IMR-90 (cell line): ENCODE data around the gene AKAP7. TPM values are rescaled to one million over a fixed set of nuclear protein-coding genes. Genes with fewer than 3 reads are reported as not detected.

Source experiments
- ATAC-seq: fragments of 200-7000 bp; cut with Tn5 transposase; 2 replicates; pipeline ENCODE4 v1.9.1; 2020; ENCODE audit warnings: low read depth, mild to moderate bottlenecking, moderate library complexity
- BruUV-seq: library from RNA; stranded (reverse); fragments of 400-500 nt; replicated peaks from 2 replicates; lab custom pipeline; 2021; lab: Mats Ljungman, UMichigan
- CTCF ChIA-PET: fragments of 300-600 bp; formaldehyde crosslinking; extraction: SDS; loops from one replicate; lab custom pipeline; 2021; ENCODE audit warnings: antibody characterized with exemption; lab: Yijun Ruan, JAX
- POLR2A ChIA-PET: fragments of 300-600 bp; sonication (Branson Sonifier 250); formaldehyde crosslinking; loops from one replicate; lab custom pipeline; 2022; ENCODE audit warnings: antibody characterized with exemption; ENCODE audit not compliant: unreplicated experiment; lab: Charles Lee
- DNase-seq: peaks from one replicate; pipeline ENCODE4 v3.0.0; 2013
- H2AFZ ChIP-seq: replicated peaks from 2 replicates; pipeline ENCODE3; 2013; ENCODE audit warnings: low read length, mild to moderate bottlenecking; ENCODE audit not compliant: poor library complexity
- H2AK5ac ChIP-seq: 2 replicates; pipeline ENCODE4 v1.6.1; 2013; ENCODE audit warnings: low read depth, low read length, inconsistent platforms
- H2AK9ac ChIP-seq: replicated peaks from 2 replicates; pipeline ENCODE3; 2013; ENCODE audit warnings: mild to moderate bottlenecking, low read depth, low read length, moderate library complexity; ENCODE audit not compliant: poor library complexity
- H2BK120ac ChIP-seq: 2 replicates; pipeline ENCODE4 v1.6.1; 2013; ENCODE audit warnings: low read depth, low read length, inconsistent platforms
- H2BK15ac ChIP-seq: 3 replicates; pipeline ENCODE4 v1.6.1; 2013; ENCODE audit warnings: low read depth, low read length, inconsistent platforms
- H2BK20ac ChIP-seq: 2 replicates; pipeline ENCODE4 v1.6.1; 2013; ENCODE audit warnings: low read depth, mild to moderate bottlenecking, inconsistent platforms, low read length, moderate library complexity
- H2BK5ac ChIP-seq: 2 replicates; pipeline ENCODE4 v1.6.1; 2013; ENCODE audit warnings: mild to moderate bottlenecking, low read depth, low read length, inconsistent platforms; ENCODE audit not compliant: poor library complexity, severe bottlenecking
- H3K14ac ChIP-seq: replicated peaks from 2 replicates; pipeline ENCODE4 v1.6.1; 2013; ENCODE audit warnings: low read depth, low read length, inconsistent platforms
- H3K18ac ChIP-seq: 2 replicates; pipeline ENCODE4 v1.6.1; 2013; ENCODE audit warnings: low read depth, low read length, control low read depth
- H3K23ac ChIP-seq: 2 replicates; pipeline ENCODE4 v1.6.1; 2013; ENCODE audit warnings: low read depth, low read length, inconsistent platforms
- H3K27ac ChIP-seq: 2 replicates; pipeline ENCODE4 v1.5.1; 2013; ENCODE audit warnings: mild to moderate bottlenecking, control low read depth, low read length; ENCODE audit not compliant: insufficient read depth
- H3K27me3 ChIP-seq: 2 replicates; pipeline ENCODE4 v1.6.1; 2013; ENCODE audit warnings: low read length; ENCODE audit not compliant: control insufficient read depth, insufficient read depth
- H3K36me3 ChIP-seq: 2 replicates; pipeline ENCODE4 v1.6.1; 2013; ENCODE audit warnings: low read length, mixed read lengths; ENCODE audit not compliant: control insufficient read depth, insufficient read depth
- H3K4ac ChIP-seq: 2 replicates; pipeline ENCODE4 v1.6.1; 2013; ENCODE audit warnings: low read depth, low read length, inconsistent platforms
- H3K4me1 ChIP-seq: 2 replicates; pipeline ENCODE4 v1.6.1; 2013; ENCODE audit warnings: low read length, mixed read lengths; ENCODE audit not compliant: control insufficient read depth, insufficient read depth
- H3K4me2 ChIP-seq: 2 replicates; pipeline ENCODE4 v1.6.1; 2013; ENCODE audit warnings: low read depth, mild to moderate bottlenecking, control low read depth, low read length, moderate library complexity
- H3K4me3 ChIP-seq: 2 replicates; pipeline ENCODE4 v1.5.1; 2013; ENCODE audit warnings: low read depth, mild to moderate bottlenecking, control low read depth, low read length, moderate library complexity; ENCODE audit not compliant: insufficient read depth
- H3K56ac ChIP-seq: 2 replicates; pipeline ENCODE4 v1.6.1; 2013; ENCODE audit warnings: low read length, inconsistent platforms; ENCODE audit not compliant: insufficient read depth; ENCODE audit errors: extremely low read depth
- H3K79me1 ChIP-seq, 2 experiments: 2 replicates each; pipeline ENCODE4 v1.6.1; 2013; ENCODE audit warnings: low read length in 2 of 2, inconsistent platforms in 1 of 2, low read depth in 1 of 2
- H3K9ac ChIP-seq: 2 replicates; pipeline ENCODE4 v1.6.1; 2013; ENCODE audit warnings: low read depth, low read length, control low read depth
- H3K9me1 ChIP-seq: 2 replicates; pipeline ENCODE4 v1.6.1; 2013; ENCODE audit warnings: low read length, inconsistent platforms; ENCODE audit not compliant: insufficient read depth
- H3K9me3 ChIP-seq: 2 replicates; pipeline ENCODE4 v1.6.1; 2013; ENCODE audit warnings: low read length; ENCODE audit not compliant: control insufficient read depth, insufficient read depth
- H4K20me1 ChIP-seq: 2 replicates; pipeline ENCODE4 v1.6.1; 2013; ENCODE audit warnings: low read length, inconsistent platforms; ENCODE audit not compliant: insufficient read depth
- H4K5ac ChIP-seq: 2 replicates; pipeline ENCODE4 v1.6.1; 2013; ENCODE audit warnings: mild to moderate bottlenecking, low read depth, low read length, control low read depth
- H4K8ac ChIP-seq, 2 experiments: 2 replicates each; pipeline ENCODE4 v1.6.1; 2013; ENCODE audit warnings: low read depth in 2 of 2, low read length in 2 of 2, control low read depth in 1 of 2, inconsistent platforms in 1 of 2
- H4K91ac ChIP-seq: 2 replicates; pipeline ENCODE4 v1.6.1; 2013; ENCODE audit warnings: low read depth, low read length, inconsistent platforms; ENCODE audit not compliant: insufficient read depth
- BHLHE40 ChIP-seq: fragments of 150-350 bp; IDR thresholded peaks from 2 replicates; pipeline ENCODE4 v1.6.1; 2016; ENCODE audit warnings: mild to moderate bottlenecking, low read depth, low read length
- CEBPB ChIP-seq: IDR thresholded peaks from 2 replicates; pipeline ENCODE4 v1.6.1; 2012; ENCODE audit warnings: low read depth, low read length, improper control_type of control experiment
- CHD1 ChIP-seq: IDR thresholded peaks from 2 replicates; pipeline ENCODE4 v1.6.1; 2012; ENCODE audit warnings: low read depth, low read length, improper control_type of control experiment
- CTCF ChIP-seq: conservative IDR thresholded peaks from 2 replicates; pipeline ENCODE4 v1.5.1; 2012; ENCODE audit warnings: mild to moderate bottlenecking, low read depth, low read length, improper control_type of control experiment
- ELK1 ChIP-seq: fragments of 150-350 bp; IDR thresholded peaks from 2 replicates; pipeline ENCODE4 v1.6.1; 2016; ENCODE audit warnings: low read depth, mild to moderate bottlenecking, low read length, moderate library complexity, borderline replicate concordance
- FOS ChIP-seq: fragments of 150-350 bp; IDR thresholded peaks from 2 replicates; pipeline ENCODE4 v1.6.1; 2016; ENCODE audit warnings: low read depth, low read length
- MAFK ChIP-seq: IDR thresholded peaks from 2 replicates; pipeline ENCODE4 v1.6.1; 2012; ENCODE audit warnings: low read depth, low read length, improper control_type of control experiment
- MAZ ChIP-seq: IDR thresholded peaks from 2 replicates; pipeline ENCODE4 v1.6.1; 2012; ENCODE audit warnings: low read depth, mild to moderate bottlenecking, low read length, improper control_type of control experiment, moderate library complexity, borderline replicate concordance
- MXI1 ChIP-seq: IDR thresholded peaks from 2 replicates; pipeline ENCODE4 v1.6.1; 2012; ENCODE audit warnings: low read depth, mild to moderate bottlenecking, low read length, moderate library complexity, borderline replicate concordance
- NFE2L2 ChIP-seq: fragments of 150-350 bp; IDR thresholded peaks from 2 replicates; pipeline ENCODE4 v1.6.1; 2016; ENCODE audit warnings: low read depth, mild to moderate bottlenecking, low read length
- POLR2A ChIP-seq: IDR thresholded peaks from 2 replicates; pipeline ENCODE4 v1.6.1; 2012; ENCODE audit warnings: mild to moderate bottlenecking, low read depth, low read length
- RAD21 ChIP-seq: IDR thresholded peaks from 2 replicates; pipeline ENCODE4 v1.6.1; 2012; ENCODE audit warnings: low read length, improper control_type of control experiment
- RCOR1 ChIP-seq: IDR thresholded peaks from 2 replicates; pipeline ENCODE4 v1.6.1; 2012; ENCODE audit warnings: mild to moderate bottlenecking, low read length, improper control_type of control experiment; ENCODE audit not compliant: insufficient replicate concordance
- RFX5 ChIP-seq: IDR thresholded peaks from 2 replicates; pipeline ENCODE4 v1.8.0; 2012; ENCODE audit warnings: low read depth, mild to moderate bottlenecking, low read length, moderate library complexity
- SMC3 ChIP-seq: fragments of 150-350 bp; IDR thresholded peaks from 2 replicates; pipeline ENCODE4 v1.6.1; 2016; ENCODE audit warnings: low read depth, mild to moderate bottlenecking, antibody characterized with exemption, low read length, moderate library complexity
- USF2 ChIP-seq: fragments of 150-350 bp; IDR thresholded peaks from 2 replicates; pipeline ENCODE4 v1.6.1; 2017; ENCODE audit warnings: mild to moderate bottlenecking, antibody characterized with exemption, low read length, low read depth
- WGBS, 2 experiments: methylation state at CpG; one replicate each; pipeline versions ENCODE4 v1.1.5 to v1.1.7; 2013; ENCODE audit warnings: missing lambda C conversion rate in 2 of 2; ENCODE audit not compliant: insufficient read length in 1 of 2; ENCODE audit errors: extremely low coverage in 2 of 2; 5-methylcytosine and 5-hydroxymethylcytosine counted together
- dilution Hi-C: fragments of 300-500 bp; cut with HindIII; formaldehyde crosslinking; loops from one replicate; pipeline ENCODE4 v1.14.3; 2018; ENCODE audit warnings: low sequenced_read_pairs; ENCODE audit not compliant: unreplicated experiment
- in situ Hi-C: fragments of 300-500 bp; cut with MboI; formaldehyde crosslinking; loops from 3 replicates; pipeline ENCODE4 v1.14.3; 2019; ENCODE audit warnings: low sequenced_read_pairs, inconsistent platforms, mixed read lengths
- intact Hi-C: fragments of 100-400 bp; cut with micrococcal nuclease; formaldehyde crosslinking; loops from 2 replicates; pipeline ENCODE4 v1.10.0; 2022
- polyA plus RNA-seq, 3 experiments: library from polyadenylated mRNA; depleted of rRNA; stranded (reverse); fragments of >200 nt; gene quantifications; 2 replicates each; pipeline ENCODE4 v1.2.3, GENCODE V29; 2012; ENCODE audit warnings: low replicate concordance in 1 of 3
- total RNA-seq: library from RNA; depleted of rRNA; stranded (reverse); fragments of >200 nt; gene quantifications from 2 replicates; pipeline ENCODE4 v1.2.3, GENCODE V29; 2012

AKAP7 gene
- total and polyA plus RNA-seq, 2 of the 4 experiments (the other 2 are of a cell fraction): 0.54 to 1.1 TPM

DNA sequence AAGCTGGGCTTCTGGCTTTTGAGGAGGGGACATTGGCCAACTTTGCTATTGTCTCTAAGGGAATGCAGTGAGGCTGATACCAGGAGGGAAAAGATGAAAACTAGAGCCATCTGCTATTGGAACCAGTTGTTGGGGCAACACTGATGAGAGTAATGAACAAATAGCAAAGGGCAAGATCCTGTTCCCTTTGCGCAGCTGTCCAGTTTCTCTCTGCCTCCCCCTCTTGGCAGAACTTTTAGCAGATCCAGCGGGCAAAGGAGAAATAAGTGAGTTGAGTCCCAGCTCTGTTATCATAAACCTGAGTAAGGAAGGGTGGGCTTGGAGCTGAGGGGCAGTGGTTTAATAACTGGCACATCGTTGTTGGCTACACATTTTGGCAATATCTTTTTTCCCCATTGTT lies 126.8 kb downstream of the AKAP7 start:
- H2BK5ac ChIP-seq: no peak overlapping the region
- no peak overlapping the region for H2BK120ac ChIP-seq
- H2AK5ac ChIP-seq: no peak overlapping the region
- no peak overlapping the region for H3K23ac ChIP-seq
- no peak overlapping the region for H4K8ac ChIP-seq
- H3K36me3 ChIP-seq: no peaks in the 10 kb centered on the region
- H3K14ac ChIP-seq: no peak overlapping the region
- H4K20me1 ChIP-seq: no peaks in the 10 kb centered on the region
- dilution Hi-C loops (no loop called here), in situ Hi-C loops (no loop called here), intact Hi-C loops (no loop called here)
- H4K91ac ChIP-seq: no peak overlapping the region
- H3K4me2 ChIP-seq: no peak overlapping the region
- no peak for ATAC-seq
- H3K27me3 ChIP-seq: no peaks in the 10 kb centered on the region
- no peaks in the 10 kb centered on the region for H3K79me1 ChIP-seq
- CTCF ChIA-PET: interaction anchor here (0.6 kb wide), 1 partner anchor 741 kb away, joined by 9 read pairs; no protein-coding TSS in a partner anchor
- H2BK20ac ChIP-seq: no peak overlapping the region
- no TSS peak for BruUV-seq
- no peak overlapping the region for H3K18ac ChIP-seq
- 0 out of 2 replicates have a peak, but pooled peaks cover 2% of the 10 kb centered on the region for H3K9me3 ChIP-seq
- no CpG with 5 or more reads among the region's 3 CpGs for WGBS, 2 experiments
- no peak overlapping the region for H2AFZ ChIP-seq
- TF ChIP-seq ELK1 (no peak), CHD1 (no peak), RFX5 (no peak), FOS (no peak), CTCF (no peak), CEBPB (no peak), SMC3 (no peak), POLR2A (no peak), USF2 (no peak), MAFK (no peak), NFE2L2 (no peak), RCOR1 (no peak), MXI1 (no peak), BHLHE40 (no peak), RAD21 (no peak), MAZ (no peak)
- H3K4ac ChIP-seq: no peak overlapping the region
- no peak overlapping the region for H2AK9ac ChIP-seq
- no peak overlapping the region for H4K5ac ChIP-seq
- H3K9ac ChIP-seq: no peak overlapping the region
- H3K4me3 ChIP-seq: no peak overlapping the region
- no peak for DNase-seq
- POLR2A ChIA-PET: no interaction called here
- H2BK15ac ChIP-seq: no peak overlapping the region
- no peak overlapping the region for H3K56ac ChIP-seq
- no peak overlapping the region for H3K27ac ChIP-seq
- peaks cover 3% of the 10 kb centered on the region for H3K4me1 ChIP-seq
- H3K9me1 ChIP-seq: no peaks in the 10 kb centered on the region; the same call in 1 of the 2 replicates
